Effector memory CD4-positive, alpha-beta T cell (primary cell): ENCODE measurements around the gene DVL1.

ENCODE experiments used
- DNase-seq, 3 donors: peaks; one replicate each; pipeline ENCODE4 v3.0.0-alpha.2; 2020
- H3K27ac ChIP-seq: 2 replicates; pipeline ENCODE4 v1.7.0; 2013; ENCODE audit warnings: mild to moderate bottlenecking, low read length, moderate library complexity; ENCODE audit not compliant: insufficient read depth, poor library complexity, severe bottlenecking
- H3K27me3 ChIP-seq: replicated peaks from 2 replicates; pipeline ENCODE4 v1.7.0; 2013; ENCODE audit warnings: mild to moderate bottlenecking, low read length; ENCODE audit not compliant: insufficient read depth, control insufficient read depth, poor library complexity, severe bottlenecking
- H3K36me3 ChIP-seq: 2 replicates; pipeline ENCODE4 v1.7.0; 2013; ENCODE audit warnings: mild to moderate bottlenecking, low read length, moderate library complexity; ENCODE audit not compliant: control insufficient read depth, insufficient read depth
- H3K4me1 ChIP-seq: 2 replicates; pipeline ENCODE4 v1.7.0; 2013; ENCODE audit warnings: low read length, mild to moderate bottlenecking; ENCODE audit not compliant: control insufficient read depth, insufficient read depth, poor library complexity, severe bottlenecking
- H3K4me3 ChIP-seq: 2 replicates; pipeline ENCODE4 v1.7.0; 2013; ENCODE audit warnings: low read length, low read depth, mild to moderate bottlenecking; ENCODE audit not compliant: insufficient read depth, poor library complexity, severe bottlenecking
- H3K9me3 ChIP-seq: 2 replicates; pipeline ENCODE4 v1.7.0; 2013; ENCODE audit warnings: mild to moderate bottlenecking, low read length, moderate library complexity; ENCODE audit not compliant: control insufficient read depth

Gene DVL1

GRCh38 chr1:1306070-1306660 is 43.1 kb downstream of the DVL1 start:
- Histone ChIP-seq H3K27ac (peak overlapping the region; percentile 48), H3K4me3 (peak overlapping the region; percentile 19), H3K9me3 (no peaks in the 10 kb centered on the region), H3K36me3 (peaks cover 11% of the 10 kb centered on the region), H3K27me3 (no peaks in the 10 kb centered on the region), H3K4me1 (peaks cover 35% of the 10 kb centered on the region)
- DNase-seq: no peak

GRCh38 chr1:1305300-1306069 is 43.7 kb downstream of the DVL1 start:
- peak; percentile 31 to 55 (median 47) for DNase-seq
- peaks cover 7% of the 10 kb centered on the region for H3K36me3 ChIP-seq
- no peaks in the 10 kb centered on the region for H3K9me3 ChIP-seq
- peak overlapping the region; percentile 48 for H3K27ac ChIP-seq
- H3K4me3 ChIP-seq: peak overlapping the region; percentile 19
- H3K4me1 ChIP-seq: peaks cover 35% of the 10 kb centered on the region
- no peaks in the 10 kb centered on the region for H3K27me3 ChIP-seq

- H3K27ac ChIP-seq: no peak overlapping the region
- H3K36me3 ChIP-seq: no peaks in the 10 kb centered on the region
- H3K4me3 ChIP-seq: peak overlapping the region; percentile 19
- H3K9me3 ChIP-seq: no peaks in the 10 kb centered on the region
- H3K27me3 ChIP-seq: no peaks in the 10 kb centered on the region
- peaks cover 34% of the 10 kb centered on the region for H3K4me1 ChIP-seq
- DNase-seq: no peak
Observed at GRCh38 chr1:1304331-1305299, 44.6 kb downstream of the DVL1 start.

GRCh38 chr1:1303736-1304135 is 45.5 kb downstream of the DVL1 start:
- no peak for DNase-seq
- Histone ChIP-seq H3K4me3 (no peak overlapping the region), H3K9me3 (no peaks in the 10 kb centered on the region), H3K36me3 (no peaks in the 10 kb centered on the region), H3K27me3 (no peaks in the 10 kb centered on the region), H3K27ac (no peak overlapping the region), H3K4me1 (peaks cover 27% of the 10 kb centered on the region)

- Histone ChIP-seq H3K4me1 (peaks cover 27% of the 10 kb centered on the region), H3K9me3 (no peaks in the 10 kb centered on the region), H3K27me3 (no peaks in the 10 kb centered on the region), H3K27ac (no peak overlapping the region), H3K36me3 (no peaks in the 10 kb centered on the region), H3K4me3 (no peak overlapping the region)
- no peak for DNase-seq
Observed at GRCh38 chr1:1302951-1303509, 46.2 kb downstream of the DVL1 start.

- Histone ChIP-seq H3K4me1 (peaks cover 24% of the 10 kb centered on the region), H3K36me3 (no peaks in the 10 kb centered on the region), H3K27ac (no peak overlapping the region)
Observed at GRCh38 chr1:1302006-1302430, 47.2 kb downstream of the DVL1 start.

GRCh38 chr1:1300352-1300739 is 48.9 kb downstream of the DVL1 start:
- Histone ChIP-seq H3K4me3 (no peak overlapping the region), H3K27ac (no peak overlapping the region), H3K27me3 (no peaks in the 10 kb centered on the region), H3K36me3 (no peaks in the 10 kb centered on the region), H3K9me3 (no peaks in the 10 kb centered on the region), H3K4me1 (peaks cover 7% of the 10 kb centered on the region)
- no peak for DNase-seq

More at GRCh38 chr1:1302006-1302430, 47.2 kb downstream of the DVL1 start:
- H3K4me3 ChIP-seq: no peak overlapping the region
- H3K9me3 ChIP-seq: no peaks in the 10 kb centered on the region
- H3K27me3 ChIP-seq: no peaks in the 10 kb centered on the region
- DNase-seq: no peak

GRCh38 chr1:1299686-1300351 is 49.4 kb downstream of the DVL1 start:
- H3K36me3 ChIP-seq: no peaks in the 10 kb centered on the region

GRCh38 chr1:1298861-1299685 is 50.1 kb downstream of the DVL1 start:
- Histone ChIP-seq H3K27me3 (no peaks in the 10 kb centered on the region), H3K4me3 (no peak overlapping the region), H3K4me1 (no peaks in the 10 kb centered on the region), H3K36me3 (no peaks in the 10 kb centered on the region), H3K9me3 (no peaks in the 10 kb centered on the region), H3K27ac (no peak overlapping the region)
- no peak for DNase-seq

More at GRCh38 chr1:1299686-1300351, 49.4 kb downstream of the DVL1 start:
- no peak overlapping the region for H3K27ac ChIP-seq
- no peaks in the 10 kb centered on the region for H3K27me3 ChIP-seq
- DNase-seq: no peak
- no peaks in the 10 kb centered on the region for H3K9me3 ChIP-seq
- peaks cover 2% of the 10 kb centered on the region for H3K4me1 ChIP-seq
- no peak overlapping the region for H3K4me3 ChIP-seq
